GM12864 (cell line): ENCODE measurements around the gene PID1.

Experiments
- DNase-seq: peaks from one replicate; pipeline ENCODE4 v3.0.0-alpha.2; 2011; ENCODE audit warnings: low read depth
- H3K4me3 ChIP-seq: 2 replicates; pipeline ENCODE4 v1.5.1; 2011; ENCODE audit warnings: mild to moderate bottlenecking, low read depth, low read length, control low read depth
- TF ChIP-seq, protein P1 (sequence below): IDR thresholded peaks from 2 replicates; pipeline ENCODE4 v1.5.1; 2011; ENCODE audit warnings: low read depth, mild to moderate bottlenecking, moderate library complexity, low read length, control low read depth, inconsistent platforms; ENCODE audit errors: missing control alignments

PID1 gene

DNA sequence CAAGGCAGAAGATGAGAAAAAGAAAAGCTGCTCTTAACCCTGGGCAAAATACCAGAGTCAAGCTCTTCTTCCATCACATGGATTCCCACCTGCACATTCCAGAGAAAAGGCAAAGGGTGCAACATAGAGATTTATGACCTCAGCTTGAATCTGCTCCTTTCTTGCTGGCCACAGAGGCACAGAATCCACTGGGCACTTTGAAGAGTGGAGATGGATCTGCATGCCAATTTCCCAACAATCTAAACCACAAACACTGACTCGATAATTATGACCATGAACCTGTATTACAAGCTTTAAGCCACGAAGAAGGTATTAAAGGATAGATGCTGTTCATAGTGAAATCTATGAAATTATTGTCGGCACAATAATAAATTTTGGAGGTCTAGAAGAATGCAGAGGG, 237.3 kb downstream of the PID1 start:
- H3K4me3 ChIP-seq, result no peak overlapping the region
- TF ChIP-seq, protein P1, sequence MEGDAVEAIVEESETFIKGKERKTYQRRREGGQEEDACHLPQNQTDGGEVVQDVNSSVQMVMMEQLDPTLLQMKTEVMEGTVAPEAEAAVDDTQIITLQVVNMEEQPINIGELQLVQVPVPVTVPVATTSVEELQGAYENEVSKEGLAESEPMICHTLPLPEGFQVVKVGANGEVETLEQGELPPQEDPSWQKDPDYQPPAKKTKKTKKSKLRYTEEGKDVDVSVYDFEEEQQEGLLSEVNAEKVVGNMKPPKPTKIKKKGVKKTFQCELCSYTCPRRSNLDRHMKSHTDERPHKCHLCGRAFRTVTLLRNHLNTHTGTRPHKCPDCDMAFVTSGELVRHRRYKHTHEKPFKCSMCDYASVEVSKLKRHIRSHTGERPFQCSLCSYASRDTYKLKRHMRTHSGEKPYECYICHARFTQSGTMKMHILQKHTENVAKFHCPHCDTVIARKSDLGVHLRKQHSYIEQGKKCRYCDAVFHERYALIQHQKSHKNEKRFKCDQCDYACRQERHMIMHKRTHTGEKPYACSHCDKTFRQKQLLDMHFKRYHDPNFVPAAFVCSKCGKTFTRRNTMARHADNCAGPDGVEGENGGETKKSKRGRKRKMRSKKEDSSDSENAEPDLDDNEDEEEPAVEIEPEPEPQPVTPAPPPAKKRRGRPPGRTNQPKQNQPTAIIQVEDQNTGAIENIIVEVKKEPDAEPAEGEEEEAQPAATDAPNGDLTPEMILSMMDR, result no peak
- no peak for DNase-seq

DNA sequence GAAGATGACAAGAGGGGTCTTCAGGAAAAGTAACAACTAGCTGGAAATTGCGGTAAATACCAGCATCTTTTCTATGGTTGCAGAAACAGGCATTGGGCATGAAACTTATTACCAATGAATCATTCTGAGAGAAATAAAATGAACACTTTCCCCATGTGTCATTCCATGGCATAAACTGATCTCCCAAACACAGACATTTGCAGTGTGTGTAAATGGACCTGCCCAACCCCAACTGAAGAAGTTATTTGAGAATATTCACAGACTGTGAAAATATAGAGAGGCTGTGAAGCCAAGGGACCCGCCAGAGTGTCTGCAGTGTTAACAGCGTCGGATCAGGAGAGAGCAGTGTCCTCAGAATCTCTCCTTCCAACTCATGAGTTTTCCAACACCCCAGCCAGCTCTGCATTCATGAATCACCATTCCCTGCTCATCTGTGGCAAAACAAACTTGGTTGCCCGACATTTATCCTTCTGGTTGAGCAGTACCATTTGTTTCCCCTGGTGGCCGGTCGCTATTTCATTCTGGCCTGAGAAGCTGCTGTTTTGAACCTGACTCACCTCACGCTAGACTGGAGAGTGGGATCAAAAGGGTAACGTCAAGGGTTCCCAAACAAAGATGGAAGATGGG, 238.4 kb downstream of the PID1 start:
- DNase-seq, result no peak
- TF ChIP-seq, protein P1, result no peak
- no peak overlapping the region for H3K4me3 ChIP-seq

DNA sequence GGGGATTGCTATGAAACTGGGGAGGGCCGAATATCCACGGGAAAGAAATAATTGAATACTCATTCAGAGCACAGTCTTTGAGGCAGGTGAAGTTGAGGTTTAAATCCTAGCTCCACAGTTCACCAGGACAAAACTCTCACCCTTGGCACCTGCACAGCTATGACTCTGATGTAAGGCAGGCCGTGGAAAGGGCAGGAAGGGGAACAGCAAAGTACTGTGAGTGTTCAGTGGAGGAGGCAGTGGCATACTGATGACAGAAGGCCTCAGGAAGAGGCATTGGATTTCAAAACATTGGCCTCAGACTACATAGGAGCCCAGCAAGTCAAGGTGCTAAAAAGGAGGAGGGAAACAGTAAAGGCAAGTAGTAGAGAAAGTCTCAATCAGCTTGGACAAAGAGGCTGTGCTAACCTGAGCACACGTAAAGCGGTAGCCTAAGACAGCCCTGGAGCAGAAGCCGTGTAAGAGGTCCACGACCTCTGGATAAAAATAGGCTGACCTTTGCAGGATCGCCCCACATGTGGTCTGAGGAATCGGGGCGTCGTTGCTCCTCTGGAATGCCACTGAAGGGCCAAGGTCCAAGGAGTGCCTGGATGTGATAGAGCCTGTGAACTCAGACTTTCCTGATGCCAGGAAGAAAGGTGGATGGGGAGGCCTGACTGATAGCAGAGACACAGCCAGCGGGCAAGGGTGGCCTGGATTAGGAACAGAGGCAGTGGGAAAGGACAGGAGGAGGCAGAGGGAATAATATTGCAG, 243.6 kb downstream of the PID1 start:
- DNase-seq, result no peak
- TF ChIP-seq, protein P1, result no peak
- no peak overlapping the region for H3K4me3 ChIP-seq

DNA sequence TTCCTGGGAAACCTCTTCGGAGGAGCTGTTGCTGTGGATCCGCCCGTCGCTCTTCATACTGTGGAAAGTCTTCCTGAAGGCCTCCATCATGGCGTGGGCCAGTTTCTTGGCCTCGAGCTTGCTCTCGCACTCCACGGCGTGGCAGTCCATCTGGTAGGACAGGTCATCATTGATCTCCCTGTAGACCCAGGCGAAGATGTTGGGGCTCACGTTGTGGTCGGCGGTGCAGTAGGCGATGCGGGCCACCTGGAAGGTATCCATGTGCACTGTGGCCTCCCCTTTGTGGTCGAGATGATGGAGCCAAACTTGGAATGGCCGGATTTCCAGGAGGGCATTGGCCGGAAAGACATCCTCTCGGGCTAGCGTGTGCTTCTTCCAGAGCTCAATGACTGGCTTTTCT, 245.4 kb downstream of the PID1 start:
- TF ChIP-seq, protein P1, result no peak
- H3K4me3 ChIP-seq, result no peak overlapping the region
- no peak for DNase-seq

DNA sequence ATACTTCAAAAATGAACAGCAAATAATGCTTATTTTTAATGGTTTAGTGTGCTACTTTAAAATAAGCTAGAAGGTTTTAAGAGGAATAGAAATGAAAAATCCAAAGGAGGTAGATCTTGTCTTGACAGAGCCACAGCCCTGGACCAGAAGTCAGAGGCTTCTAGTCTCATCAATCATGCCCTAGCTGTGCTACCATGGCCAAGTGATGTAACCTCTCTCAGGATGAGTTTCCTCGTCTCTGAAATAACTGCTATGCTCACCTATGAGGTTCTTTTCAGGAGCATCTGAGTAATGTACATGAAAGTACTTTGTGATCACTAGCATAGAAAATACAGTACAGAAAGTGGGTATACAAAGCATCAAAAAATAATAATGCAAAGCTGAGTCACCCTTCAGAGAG, 248.4 kb downstream of the PID1 start:
- TF ChIP-seq, protein P1, result no peak
- no peak overlapping the region for H3K4me3 ChIP-seq
- no peak for DNase-seq

DNA sequence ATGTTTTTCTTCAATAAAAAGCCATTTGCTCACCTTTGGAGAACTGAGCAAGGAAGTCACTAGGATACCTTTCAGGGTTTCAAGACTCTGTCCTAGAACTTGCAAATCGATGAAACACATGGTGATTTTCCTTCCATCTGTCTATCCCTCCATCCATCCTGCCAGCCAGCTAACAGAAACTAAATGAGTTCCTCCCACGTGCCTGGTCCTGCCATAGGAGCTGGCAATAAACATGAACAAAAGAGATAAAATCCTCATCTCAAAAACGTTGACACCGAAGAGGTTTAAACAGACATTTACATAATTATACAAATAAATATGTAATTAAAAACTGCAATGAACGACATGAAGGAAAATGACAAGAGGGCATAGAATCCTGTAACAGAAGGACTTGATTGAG, 249.0 kb downstream of the PID1 start:
- no peak overlapping the region for H3K4me3 ChIP-seq
- TF ChIP-seq, protein P1, result no peak
- no peak for DNase-seq

DNA sequence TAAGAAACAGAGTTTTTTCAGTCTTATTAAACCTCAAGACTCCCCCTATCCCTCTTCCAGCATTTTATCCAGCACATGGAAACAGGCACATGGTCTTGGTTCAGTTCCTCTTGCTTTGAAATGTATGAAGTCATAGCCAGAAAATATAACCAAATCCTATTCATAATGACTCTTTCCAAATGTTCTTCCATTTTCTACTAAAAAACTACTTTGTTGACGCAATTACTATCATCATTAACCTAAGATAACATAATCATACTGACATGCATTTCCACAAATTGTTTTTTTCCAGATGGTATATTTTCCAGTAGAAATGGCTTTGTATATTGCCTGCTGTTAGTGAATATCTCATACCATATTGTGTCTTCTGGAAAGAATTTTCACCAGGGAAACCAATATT, 261.3 kb downstream of the PID1 start:
- DNase-seq, result no peak
- no peak overlapping the region for H3K4me3 ChIP-seq

More for the DNA sequence above, 261.3 kb downstream of the PID1 start:
- TF ChIP-seq, protein P1, result no peak
